SKM-1 (cell line): Measurements from ENCODE around the gene OBSL1.
A peak's percentile ranks its signal among the peaks of the same experiment; 100 is the strongest.

ENCODE experiments used
- DNase-seq: peaks from one replicate; lab custom pipeline; 2025; ENCODE audit not compliant: unreplicated experiment; lab: John Stamatoyannopoulos, UW

The OBSL1 gene

DNA sequence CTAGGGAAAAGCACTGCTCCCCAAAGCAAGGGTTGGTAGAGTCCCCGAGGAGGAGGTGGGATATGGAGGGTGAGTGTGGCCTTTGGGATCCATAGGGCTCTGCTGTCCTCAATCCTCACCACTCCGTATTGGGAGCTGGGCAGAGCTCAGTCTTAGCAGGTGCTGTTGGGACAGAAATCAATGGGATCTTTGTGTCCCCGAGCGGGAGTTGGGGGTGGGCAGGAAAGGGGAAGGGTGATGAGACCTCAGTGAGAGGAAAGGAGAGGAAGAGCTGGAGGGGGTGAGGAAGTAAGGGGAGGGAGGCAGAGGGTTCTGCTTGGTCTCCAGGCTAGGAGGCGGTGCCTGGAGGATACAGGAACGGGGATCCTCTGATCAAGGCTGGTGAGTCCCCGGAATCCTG is 54.5 kb downstream of the OBSL1 start:
- no peak for DNase-seq

DNA sequence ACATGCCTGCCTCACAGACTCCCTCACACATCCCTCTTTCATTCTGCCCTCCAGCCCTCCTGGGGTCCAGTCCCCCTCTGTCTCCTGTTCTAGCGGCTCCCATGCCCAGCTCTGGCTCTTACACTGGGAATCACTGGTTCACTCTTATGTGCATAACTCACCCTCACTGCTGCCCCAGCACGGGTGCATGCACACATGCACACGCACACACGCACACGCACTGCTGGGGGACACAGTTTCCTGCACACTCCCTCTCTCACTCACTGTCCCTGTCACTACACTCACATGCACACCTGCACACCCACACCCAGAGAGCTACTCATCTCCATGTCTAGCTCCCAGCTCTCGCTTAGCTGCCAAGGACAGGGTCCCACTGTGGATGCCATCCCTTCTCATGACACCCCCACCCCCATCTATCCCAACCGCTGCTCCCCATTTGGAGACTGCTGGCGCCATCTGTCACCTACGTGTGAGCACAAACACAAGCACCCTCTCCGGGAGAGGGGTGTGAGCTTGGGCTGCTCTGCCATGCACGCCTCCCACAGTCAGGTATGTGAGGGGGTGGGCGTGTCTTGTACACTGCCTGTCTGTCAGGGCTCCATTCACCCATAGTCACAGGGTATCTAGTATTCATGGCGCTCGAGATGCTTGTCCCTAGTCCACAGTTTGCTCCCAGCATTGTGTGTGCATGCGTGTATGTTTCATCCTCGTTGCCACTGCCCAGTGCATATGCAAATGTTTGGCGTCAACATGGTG is 55.3 kb downstream of the OBSL1 start:
- no peak for DNase-seq

DNA sequence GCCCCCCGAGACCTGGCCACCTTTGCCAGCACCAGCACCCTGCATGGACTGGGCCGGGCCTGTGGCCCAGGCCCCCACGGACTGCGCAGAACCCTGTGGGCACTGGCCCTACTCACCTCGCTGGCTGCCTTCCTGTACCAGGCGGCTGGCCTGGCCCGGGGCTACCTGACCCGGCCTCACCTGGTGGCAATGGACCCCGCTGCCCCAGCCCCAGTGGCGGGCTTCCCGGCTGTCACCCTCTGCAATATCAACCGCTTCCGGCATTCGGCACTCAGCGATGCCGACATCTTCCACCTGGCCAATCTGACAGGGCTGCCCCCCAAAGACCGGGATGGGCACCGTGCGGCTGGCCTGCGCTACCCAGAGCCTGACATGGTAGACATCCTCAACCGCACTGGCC is 56.5 kb downstream of the OBSL1 start:
- DNase-seq: no peak

DNA sequence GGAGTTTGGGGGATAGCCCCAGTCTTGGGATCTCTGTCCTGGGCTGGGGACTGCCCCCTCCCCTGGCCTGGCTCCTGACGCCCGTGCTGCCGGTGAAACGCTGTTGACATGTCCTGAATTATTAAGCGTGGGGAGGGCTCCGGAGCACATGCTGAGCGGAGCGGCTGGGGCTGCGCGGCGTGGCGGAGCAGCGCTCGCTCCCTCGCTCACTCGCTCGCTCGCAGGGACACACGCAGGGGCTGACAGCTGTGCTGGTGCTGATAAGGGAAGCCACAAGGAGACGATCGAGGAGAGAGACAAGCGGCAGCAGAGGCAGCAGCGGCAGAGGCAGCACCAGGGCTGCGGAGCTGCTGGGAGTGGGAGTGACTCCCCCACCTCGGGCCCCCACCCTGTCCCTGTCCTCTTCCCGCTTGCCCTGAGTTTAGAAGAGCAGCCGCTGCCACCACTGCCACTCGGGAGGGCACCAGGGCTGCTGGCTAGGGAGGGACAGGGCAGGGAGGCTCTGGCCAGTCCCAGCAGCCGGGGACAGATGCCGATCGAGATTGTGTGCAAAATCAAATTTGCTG is 57.1 kb downstream of the OBSL1 start, which contains the start of gene ASIC4:
ASIC4 (plus strand) TSS at position 287 of the 566 bp plus-strand sequence; CDS start at position 530, 243 bp downstream.
- no peak for DNase-seq

DNA sequence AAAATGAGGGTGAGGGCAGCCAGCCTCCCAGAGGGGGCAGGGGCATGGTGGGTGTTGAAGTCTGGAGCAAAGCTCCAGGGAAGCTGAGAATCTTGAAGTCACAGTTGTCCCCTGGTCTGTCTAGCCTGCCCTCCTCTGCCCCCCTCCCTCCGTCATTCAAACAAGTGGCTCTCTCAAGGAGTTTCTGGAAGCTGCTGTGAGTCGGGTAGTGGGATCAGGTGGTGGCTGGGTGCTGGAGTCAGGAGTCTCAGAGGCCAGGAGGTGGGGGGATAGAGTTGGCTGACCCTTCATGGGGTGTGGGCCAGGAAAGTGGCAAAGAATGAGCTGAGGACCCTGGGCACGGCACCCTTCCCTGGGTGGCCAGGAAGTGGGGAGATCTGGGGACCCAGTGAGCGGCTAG is 57.6 kb downstream of the OBSL1 start:
- no peak for DNase-seq

DNA sequence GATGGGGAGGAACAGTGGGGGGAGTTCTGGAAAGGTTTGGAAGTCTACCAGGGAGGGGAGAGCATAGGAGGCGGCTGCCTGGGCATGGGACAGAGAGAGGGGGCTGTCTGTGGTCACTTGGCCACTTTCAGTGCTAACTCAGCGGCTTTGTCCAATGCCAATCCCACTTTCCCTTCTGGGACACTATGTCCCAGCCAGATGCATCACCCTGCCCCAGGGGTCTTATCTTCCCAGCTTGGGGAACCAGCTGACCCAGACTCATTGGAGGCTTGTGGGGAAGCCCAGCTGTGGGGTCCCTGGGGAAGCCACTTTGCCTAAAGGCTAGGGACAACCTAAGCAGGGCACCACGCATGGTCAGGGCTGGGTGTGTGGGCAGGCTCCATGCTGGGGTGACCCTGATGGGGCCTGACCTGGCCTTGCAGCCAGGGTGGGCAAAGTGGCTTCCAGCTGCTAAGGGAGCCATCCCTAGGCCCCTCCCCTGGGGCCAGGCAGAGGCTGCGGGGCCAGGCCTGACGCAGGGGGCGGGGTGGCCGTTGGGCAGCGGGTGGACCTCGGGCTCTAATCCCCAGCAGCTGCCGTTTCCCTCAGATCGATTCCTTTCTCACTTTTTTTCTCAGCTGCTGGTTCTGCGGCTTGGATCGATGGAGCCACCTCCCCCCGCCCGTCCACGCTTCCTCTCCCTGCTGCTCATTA is 58.7 kb downstream of the OBSL1 start:
- no peak for DNase-seq

DNA sequence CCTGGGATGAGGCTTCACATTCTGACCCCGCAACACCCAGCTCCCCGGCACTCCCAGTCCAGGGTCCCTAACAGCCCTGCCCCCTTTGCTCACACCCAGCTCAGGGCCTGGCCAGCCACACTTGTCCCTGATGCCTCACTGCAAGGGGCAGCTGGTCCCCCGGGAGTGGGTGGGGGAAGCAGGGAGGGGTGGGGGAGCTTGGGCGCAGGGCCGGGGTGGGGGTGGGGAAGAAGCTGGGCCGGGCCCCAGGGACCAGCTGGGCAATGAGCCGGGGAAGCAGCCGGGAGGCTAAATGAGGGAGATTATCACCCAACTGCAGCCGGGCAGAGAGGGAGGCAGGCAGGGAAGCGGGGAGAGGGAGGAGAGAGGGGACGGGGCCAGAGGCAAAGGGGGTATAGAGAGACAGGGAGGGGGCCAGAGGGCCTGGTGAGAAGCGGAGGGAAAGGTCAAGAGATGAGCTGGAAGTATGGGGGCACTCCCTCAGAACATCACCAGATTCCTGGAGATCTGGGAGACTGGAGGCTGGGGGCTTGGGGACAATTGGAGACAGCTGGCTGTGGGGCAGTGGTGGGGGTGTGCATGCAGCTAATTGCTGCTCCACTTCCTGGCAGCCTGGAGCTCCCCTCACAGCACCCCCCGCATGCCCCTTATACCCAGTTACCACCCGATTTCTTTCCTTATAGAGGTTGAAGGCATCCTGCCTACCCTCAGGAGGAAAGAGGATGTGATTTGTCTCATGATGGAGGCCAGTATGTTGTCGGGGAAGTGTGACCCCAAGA is 59.6 kb downstream of the OBSL1 start:
- DNase-seq: no peak

DNA sequence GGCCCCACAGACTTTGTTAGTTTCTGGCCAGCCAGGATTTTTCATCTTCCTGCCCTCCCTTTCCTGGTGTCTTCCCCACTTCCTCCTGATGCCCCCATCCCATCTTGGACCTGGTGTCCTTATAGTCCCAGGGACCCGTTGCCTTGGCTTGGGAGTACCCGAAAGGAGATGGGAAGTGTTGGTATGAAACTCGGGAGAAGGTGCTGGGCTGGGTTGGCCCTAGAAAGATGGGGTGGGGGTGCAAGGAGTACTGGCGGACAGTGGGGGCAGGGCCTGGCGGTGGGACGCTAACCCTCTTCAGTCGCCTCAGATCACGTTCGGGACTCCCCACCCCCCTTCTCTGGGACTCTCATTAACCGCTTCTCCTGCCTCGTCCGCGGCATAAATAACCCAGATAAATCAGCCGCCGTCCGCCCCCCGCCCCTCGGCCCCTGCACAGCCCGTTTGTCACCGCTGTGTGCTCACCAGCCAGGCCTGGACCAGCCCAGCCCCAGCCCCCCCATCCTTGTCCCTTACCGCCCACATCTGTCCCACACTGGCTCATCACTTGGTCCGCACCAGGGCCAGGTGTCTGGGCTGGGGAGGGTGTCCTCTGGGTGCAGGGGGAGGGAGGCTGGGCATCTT is 60.7 kb downstream of the OBSL1 start:
- no peak for DNase-seq

DNA sequence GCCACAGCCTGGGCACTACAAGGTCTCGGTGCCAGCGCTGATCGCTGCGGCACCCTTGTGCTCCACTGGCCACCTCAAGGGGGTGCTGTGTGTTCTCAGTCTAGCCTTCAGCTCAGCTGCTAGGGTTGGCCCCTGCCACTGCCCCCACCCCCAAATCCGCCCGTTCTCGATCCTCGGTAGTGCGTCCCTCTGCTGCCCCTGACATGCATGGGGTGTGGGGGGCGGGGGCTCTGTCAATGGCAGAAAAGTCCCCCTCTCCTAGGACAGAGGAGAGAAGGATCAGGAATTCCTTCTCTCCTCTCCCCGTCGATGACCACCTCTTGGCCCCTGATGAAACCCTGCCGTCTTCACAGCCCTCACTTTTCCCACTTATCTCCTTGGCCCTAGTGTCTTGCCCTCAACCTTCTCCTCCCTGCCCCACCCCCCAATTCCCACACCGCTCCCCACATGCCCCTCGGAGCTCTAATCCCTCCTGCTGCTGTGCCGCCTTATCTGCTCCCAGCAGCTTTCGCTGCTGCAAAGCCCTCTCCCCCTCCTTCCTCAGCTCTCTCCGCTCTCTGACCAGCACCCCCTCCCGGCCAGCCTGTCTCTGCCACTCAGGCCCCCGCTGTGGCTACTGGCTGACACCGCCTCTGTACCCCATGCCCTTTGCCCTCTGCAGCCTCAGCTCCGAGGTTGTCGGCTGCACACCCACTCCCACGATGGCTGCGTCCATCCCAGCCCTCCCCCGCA is 61.4 kb downstream of the OBSL1 start:
- DNase-seq: peak; percentile 34

DNA sequence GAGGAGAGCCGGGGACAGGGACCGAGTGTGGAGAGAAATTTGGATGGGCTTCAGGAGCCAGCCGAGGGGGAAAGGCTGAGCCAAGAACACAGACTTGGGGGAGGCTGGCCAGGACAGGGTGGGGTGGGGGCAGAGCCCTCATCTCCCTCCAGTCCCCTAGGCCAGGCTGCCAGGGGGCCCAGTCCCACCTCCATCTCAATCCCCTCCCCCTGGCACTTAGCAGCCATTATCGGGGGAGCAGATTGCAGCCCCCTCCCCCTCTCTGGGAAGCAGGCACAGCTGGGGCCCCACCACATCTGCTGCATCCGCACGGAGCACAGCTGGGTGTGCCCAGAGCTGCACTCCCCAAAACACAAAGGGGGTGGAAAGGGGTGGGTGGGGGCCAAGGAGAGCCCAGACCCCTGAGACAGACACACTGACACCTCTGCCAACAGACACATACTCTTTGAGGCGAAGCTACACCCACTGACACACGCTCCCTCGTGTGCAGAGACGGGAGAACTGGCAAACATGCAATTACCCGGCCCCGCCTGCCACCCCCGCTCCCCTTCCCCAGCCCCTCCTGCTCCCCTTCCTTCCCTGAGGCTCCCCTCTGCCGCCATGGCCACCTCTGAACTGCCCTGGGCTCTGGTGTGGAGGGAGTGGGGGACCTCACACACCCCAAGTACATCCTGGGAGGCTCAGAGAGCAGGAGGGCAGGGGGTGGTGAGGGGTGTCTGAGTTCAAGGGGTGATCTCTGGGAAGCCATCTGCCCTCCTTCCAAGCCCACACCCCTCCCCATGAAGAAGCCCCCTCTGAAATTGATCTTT is 62.2 kb downstream of the OBSL1 start:
- no peak for DNase-seq

DNA sequence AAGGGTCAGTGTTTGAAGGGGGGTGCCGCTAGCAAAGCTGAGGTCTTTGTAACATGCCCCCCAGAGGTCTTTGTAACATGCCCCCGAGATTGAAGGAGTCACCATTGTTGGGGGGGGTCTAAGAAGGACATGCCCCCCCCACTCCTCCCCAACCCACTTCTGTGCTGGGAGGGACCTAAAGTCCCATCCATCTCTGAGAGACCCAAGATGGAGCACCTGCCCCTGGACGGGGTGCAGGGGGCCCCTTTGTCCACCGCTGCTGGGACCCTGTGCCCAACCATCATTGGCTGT is 63.0 kb downstream of the OBSL1 start:
- DNase-seq: no peak

DNA sequence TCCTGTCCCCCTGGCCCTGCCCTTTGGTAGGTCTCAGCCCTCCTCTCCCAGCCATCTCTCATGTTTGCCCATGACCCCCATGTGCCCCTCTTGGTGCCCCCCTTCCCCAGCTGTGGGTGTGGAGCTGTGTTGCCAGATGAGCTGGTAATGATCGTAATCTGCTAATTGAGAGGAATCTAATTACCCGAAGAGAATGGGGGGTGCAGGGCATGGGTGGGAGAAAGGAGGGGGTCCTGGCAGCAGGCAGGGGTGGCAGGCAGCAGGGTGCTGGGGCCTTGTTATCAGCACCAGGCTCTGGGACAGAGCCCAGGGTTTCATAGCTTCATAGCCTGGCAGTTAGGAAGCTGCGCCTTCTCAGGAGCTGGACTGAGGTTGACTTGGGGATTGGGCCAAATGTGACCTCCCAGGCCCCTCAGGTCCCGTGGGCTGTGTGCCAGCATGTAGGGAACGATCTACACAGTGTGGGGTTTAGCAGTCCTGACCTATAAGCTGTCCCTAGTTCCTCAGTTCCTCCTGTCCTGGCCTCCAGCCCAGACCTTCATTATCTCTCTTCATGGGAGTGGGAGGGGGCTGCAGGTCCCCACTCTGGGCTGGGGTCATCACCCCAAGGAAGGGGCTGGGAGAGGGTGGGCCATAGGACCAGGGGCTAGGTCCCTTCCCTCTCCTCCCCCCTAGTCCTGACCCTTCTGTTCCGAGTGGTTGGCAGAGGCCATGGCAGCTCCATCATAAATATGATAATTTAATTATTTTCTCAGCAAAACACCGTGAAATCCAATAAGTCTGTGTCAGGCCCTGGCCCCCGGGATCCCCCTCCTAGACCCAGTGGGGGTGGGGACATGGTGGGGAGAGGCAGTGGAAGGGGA is 63.5 kb downstream of the OBSL1 start:
- no peak for DNase-seq

DNA sequence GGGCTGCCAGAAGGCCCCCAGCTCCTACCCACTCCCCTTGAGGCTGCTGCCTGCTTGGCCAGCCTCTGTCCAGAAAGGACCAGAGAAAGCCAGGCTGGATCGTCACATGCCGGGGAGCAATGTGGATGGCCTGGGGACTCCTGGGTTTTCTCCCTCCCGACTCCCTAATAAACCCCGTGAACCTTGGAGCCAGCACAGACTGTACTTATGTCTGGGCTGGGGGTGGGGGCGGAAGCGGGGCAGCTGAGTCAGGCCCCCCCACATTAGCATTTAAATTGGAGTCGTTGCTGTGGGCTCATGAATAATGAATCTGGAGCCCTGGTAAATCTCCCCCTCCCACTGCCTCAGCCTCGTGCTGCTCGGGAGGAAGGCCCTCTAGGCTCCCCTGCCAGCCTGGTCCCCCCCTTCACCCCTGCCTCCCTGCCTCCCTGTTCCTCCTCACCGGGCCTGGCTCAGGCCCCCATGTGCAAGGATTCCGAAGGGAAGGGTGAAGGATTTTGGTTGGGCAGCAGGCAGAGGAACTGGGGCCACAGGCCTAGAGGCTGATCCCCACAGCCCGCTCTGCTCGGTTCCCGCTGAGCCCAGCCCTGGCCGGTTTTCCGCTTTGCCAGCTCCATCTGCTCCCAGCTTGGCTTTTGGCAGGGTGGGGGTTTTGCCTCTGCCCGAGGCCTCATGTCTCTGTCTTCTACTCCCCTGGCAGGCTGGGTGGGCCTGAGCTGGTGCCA is 64.4 kb downstream of the OBSL1 start:
- DNase-seq: no peak

DNA sequence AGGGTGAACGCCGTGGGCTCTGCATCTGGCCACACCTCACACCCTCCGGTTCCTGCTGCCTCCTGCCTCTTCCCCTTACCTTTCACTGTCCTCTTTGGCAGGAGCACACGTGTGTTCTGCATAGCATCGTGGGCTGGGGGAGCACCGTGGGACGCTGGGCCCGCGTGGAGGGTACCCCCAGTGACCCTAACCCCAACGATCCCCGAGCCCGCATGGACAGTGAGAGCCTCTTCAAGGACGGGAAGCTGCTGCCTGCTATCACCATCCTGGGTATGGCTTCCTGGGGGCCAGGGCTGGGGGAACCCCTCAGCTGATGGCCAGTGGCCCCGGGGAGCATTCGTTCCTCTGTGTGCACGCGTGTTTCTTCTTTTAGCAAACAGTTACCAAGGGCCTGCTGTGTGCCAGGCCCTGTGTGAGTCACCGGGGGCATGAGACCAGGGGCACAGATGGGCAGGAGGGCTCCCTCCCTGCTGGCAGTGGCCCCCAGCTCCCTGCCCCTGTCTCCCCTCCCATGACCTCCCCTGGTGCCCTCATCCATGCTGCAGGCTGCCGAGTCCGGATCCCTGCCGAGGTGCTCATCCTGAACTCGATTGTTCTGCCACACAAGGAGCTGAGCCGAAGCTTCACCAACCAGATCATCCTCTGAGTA is 65.1 kb downstream of the OBSL1 start:
- no peak for DNase-seq

DNA sequence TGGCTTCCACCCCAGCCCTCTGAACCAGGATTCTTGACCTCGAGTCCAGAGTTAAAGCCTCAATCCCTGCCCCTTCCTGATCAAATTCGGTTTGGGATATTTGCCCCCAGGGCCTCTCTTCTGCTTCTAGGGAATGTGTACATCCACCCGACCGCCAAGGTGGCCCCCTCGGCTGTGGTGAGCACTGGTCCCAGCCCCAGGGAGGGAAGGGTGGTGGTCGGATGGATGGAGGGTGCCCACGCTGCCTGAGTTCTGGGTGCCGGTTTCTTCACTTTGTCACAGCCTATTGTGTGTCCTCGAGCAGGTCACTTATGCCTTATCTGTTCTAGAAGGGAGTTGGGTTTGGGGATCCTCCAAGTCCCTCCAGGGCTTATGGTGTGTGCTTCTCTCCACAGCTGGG is 65.8 kb downstream of the OBSL1 start:
- DNase-seq: no peak

DNA sequence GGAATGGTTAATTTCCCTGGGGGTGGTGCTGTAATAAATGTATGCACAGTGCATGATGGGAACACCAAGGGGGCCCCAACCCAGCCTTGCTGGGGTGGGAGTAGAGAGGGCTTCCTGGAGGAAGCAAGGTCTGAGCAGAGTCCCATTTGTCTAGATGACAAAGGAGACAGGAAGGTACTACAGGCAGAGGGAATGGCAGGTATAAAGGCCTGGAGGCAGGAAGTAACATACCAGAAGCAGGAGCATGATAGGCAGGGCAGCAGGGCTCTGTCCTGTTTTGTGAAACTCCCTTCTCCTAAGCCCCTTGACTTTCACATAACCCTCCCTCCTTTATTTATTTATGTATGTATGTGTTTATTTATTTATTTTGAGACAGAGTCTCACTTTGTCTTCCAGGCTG is 68.7 kb downstream of the OBSL1 start:
- no peak for DNase-seq

DNA sequence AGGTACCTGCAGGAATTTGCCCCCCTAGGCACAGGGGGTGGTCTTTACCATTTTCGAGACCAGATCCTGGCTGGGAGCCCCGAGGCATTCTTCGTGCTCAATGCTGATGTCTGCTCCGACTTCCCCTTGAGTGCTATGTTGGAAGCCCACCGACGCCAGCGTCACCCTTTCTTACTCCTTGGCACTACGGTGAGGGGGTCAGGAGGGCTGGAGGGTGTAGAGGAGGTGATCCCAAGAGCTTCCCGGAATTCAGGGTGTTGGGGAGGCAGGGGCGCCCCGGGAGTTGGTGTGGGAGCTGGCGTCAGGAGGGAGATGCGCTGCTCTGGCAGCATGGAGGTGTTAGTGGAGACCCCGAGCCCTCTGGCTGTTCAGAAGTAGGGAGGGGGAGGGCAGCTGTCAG is 69.5 kb downstream of the OBSL1 start:
- DNase-seq: no peak
